GM12878 (cell line): ENCODE results near the gene TCAF1. TPM values are rescaled to one million over a fixed set of nuclear protein-coding genes. Genes with fewer than 3 reads are reported as not detected.
A peak's percentile ranks its signal among the peaks of the same experiment; 100 is the strongest.
"Not testable (repeated sequence)": the region's sequence is repeated elsewhere in the genome, so short reads cannot be mapped to it uniquely, and the experiment has no call there.

Source experiments
- ATAC-seq: fragments of 200-7000 bp; cut with Tn5 transposase; 3 replicates; pipeline ENCODE4 v1.9.1; 2020; ENCODE audit warnings: mild to moderate bottlenecking, moderate library complexity
- BruUV-seq: library from RNA; stranded (reverse); fragments of 400-500 nt; replicated peaks from 2 replicates; lab custom pipeline; 2021; lab: Mats Ljungman, UMichigan
- CTCF ChIA-PET: fragments of 300-600 bp; sonication (Branson Sonifier 250); formaldehyde crosslinking; extraction: SDS; loops from one replicate; lab custom pipeline; 2021; ENCODE audit warnings: inconsistent platforms; lab: Yijun Ruan, JAX
- POLR2A ChIA-PET: fragments of 350-600 bp; formaldehyde crosslinking; extraction: SDS; loops from one replicate; lab custom pipeline; 2021; ENCODE audit warnings: inconsistent platforms; lab: Charles Lee
- RAD21 ChIA-PET: fragments of 300-600 bp; sonication (Branson Sonifier 250); formaldehyde crosslinking; loops from one replicate; lab custom pipeline; 2023; ENCODE audit warnings: antibody characterized with exemption; ENCODE audit not compliant: unreplicated experiment; lab: Charles Lee
- SMC1A ChIA-PET: fragments of 300-600 bp; sonication (Branson Sonifier 250); formaldehyde crosslinking; loops from one replicate; lab custom pipeline; 2023; ENCODE audit not compliant: unreplicated experiment, uncharacterized antibody; lab: Charles Lee
- DNase-seq: peaks from one replicate; pipeline ENCODE4 v3.0.0-alpha.2; 2011; ENCODE audit warnings: low read depth, low spot score
- FAIRE-seq: peaks from 3 replicates; lab custom pipeline; 2011; peaks lifted over from hg19 to GRCh38; lab: Jason Lieb, UNC
- H2AFZ ChIP-seq: 2 replicates; pipeline ENCODE4 v1.6.0; 2011; ENCODE audit warnings: low read depth, low read length, control low read depth; ENCODE audit not compliant: control insufficient read depth
- H3K27ac ChIP-seq: 2 replicates; pipeline ENCODE4 v1.5.1; 2011; ENCODE audit warnings: control low read depth; ENCODE audit not compliant: control insufficient read depth, insufficient read depth
- H3K27me3 ChIP-seq, 2 experiments: replicated peaks in 1 of 2; 2 replicates each; pipeline versions ENCODE4 v1.6.0 to v1.6.1; 2011; ENCODE audit warnings: low read length in 1 of 2; ENCODE audit not compliant: control insufficient read depth in 2 of 2, insufficient read depth in 2 of 2
- H3K36me3 ChIP-seq, 2 experiments: 2 replicates each; pipeline ENCODE4 v1.5.1; 2011; ENCODE audit warnings: low read length in 1 of 2; ENCODE audit not compliant: control insufficient read depth in 2 of 2, insufficient read depth in 2 of 2
- H3K4me1 ChIP-seq: 2 replicates; pipeline ENCODE4 v1.6.1; 2011; ENCODE audit warnings: mild to moderate bottlenecking, low read length, moderate library complexity, mixed read lengths; ENCODE audit not compliant: control insufficient read depth, insufficient read depth
- H3K4me2 ChIP-seq: 2 replicates; pipeline ENCODE4 v1.6.0; 2011; ENCODE audit warnings: control low read depth; ENCODE audit not compliant: control insufficient read depth, insufficient read depth
- H3K4me3 ChIP-seq: fragments of 200-600 bp; sonication (generic); 2 replicates; pipeline ENCODE4 v1.5.1; 2016
- H3K79me2 ChIP-seq: 2 replicates; pipeline ENCODE4 v1.6.0; 2011; ENCODE audit warnings: low read length; ENCODE audit not compliant: control insufficient read depth, insufficient read depth
- H3K9ac ChIP-seq: 2 replicates; pipeline ENCODE4 v1.8.0; 2011; ENCODE audit warnings: low read length, control low read depth, mixed read lengths; ENCODE audit not compliant: control insufficient read depth, insufficient read depth
- H3K9me3 ChIP-seq: replicated peaks from 3 replicates; pipeline ENCODE4 v1.5.1; 2011; ENCODE audit warnings: mild to moderate bottlenecking, low read length; ENCODE audit not compliant: control insufficient read depth, insufficient read depth
- H4K20me1 ChIP-seq: 2 replicates; pipeline ENCODE4 v1.6.0; 2011; ENCODE audit not compliant: control insufficient read depth, insufficient read depth
- WGBS: methylation state at CpG from one replicate; pipeline ENCODE4 v1.1.6; 2016; ENCODE audit warnings: low lambda C conversion rate; ENCODE audit not compliant: insufficient replicate concordance, insufficient coverage; ENCODE audit errors: missing lambda C conversion rate; 5-methylcytosine and 5-hydroxymethylcytosine counted together
- in situ Hi-C: fragments of 300-500 bp; cut with MboI; formaldehyde crosslinking; loops from 9 replicates; pipeline ENCODE4 v1.14.3; 2018; ENCODE audit warnings: mixed read lengths
- intact Hi-C: fragments of 100-400 bp; cut with micrococcal nuclease; formaldehyde crosslinking; loops from one replicate; pipeline ENCODE4 v1.14.2; 2022; ENCODE audit not compliant: unreplicated experiment
- polyA plus RNA-seq, 11 experiments: library from polyadenylated mRNA; depleted of rRNA in 4 of 11; unstranded in 6 of 11; stranded (reverse) in 5 of 11; fragments of >200 nt; fragmentation: Nextera tagmentation in 4 of 11; fragmentation: Illumina TruSeq in 1 of 11; extraction: Ambion mirVana in 4 of 11; extraction: Trizol in 1 of 11; gene quantifications; 1 replicate in 1 of 11; 2 replicates in 10 of 11; pipeline versions ENCODE4 v1.2.1 to v1.2.3, GENCODE V29; 2011 to 2016; ENCODE audit warnings: inconsistent platforms in 2 of 11, missing spikeins in 2 of 11, low read depth in 1 of 11
- total RNA-seq, 4 experiments: library from RNA; depleted of rRNA in 3 of 4; stranded (reverse); fragments of >200 nt in 3 of 4; fragmentation: Illumina TruSeq in 1 of 4; extraction: Trizol in 1 of 4; gene quantifications; 2 replicates each; pipeline versions ENCODE4 v1.2.1 to v1.2.3, GENCODE V29; 2013 to 2021

Gene TCAF1
- total and polyA plus RNA-seq, 10 of the 15 experiments (the other 5 are each of a cell fraction or from before 2014, with no cell fraction given) = 2.2 to 16.3 (median 8.0) TPM

DNA sequence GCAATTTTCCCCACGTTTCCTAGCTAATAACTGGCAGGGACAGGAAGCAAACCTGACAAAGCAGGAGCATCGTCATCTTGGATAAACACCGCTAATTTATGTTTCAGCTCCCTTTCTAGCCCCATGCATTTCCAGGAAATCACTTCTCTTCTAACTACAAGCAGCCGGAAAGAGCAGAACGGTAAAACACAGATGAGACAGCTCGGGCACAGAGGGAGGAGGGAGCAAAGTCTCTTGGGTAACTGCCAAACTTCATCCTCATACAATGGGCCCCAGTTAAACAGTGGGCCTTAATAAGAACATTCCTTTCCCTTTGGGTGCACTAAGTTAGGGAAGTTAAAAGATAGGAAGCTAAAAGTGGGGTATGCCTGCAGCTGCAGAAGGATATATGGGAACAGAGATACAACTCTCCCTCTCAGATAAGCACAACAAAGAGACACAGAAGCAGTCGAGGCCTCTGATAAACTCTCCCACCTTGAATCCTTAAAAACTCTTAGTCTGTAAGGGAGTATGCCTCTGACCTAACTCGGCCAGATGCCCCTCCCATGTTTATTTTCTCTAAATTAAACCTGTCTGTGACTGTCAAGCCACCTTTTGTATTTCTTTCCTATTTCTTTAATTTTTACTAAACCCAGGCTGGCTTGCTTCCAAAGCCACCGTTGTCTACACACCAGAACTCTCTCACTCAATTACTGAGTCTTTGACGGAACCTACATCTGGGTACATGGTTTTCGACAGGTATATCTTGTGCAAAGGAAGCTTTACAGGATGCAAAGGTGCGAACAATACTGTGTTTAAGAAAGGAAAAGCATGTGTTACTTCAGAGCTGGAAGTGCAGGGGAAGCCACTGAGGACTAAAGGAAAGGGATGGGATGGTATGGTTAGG is 80.3 kb downstream of the TCAF1 start:
- H3K27me3 ChIP-seq, H3K4me3 ChIP-seq, CTCF ChIA-PET, RAD21 ChIA-PET, H2AFZ ChIP-seq, intact Hi-C loops, ATAC-seq, H3K36me3 ChIP-seq, H3K79me2 ChIP-seq, H3K9me3 ChIP-seq, SMC1A ChIA-PET, BruUV-seq, H3K9ac ChIP-seq, H3K4me2 ChIP-seq, H4K20me1 ChIP-seq, POLR2A ChIA-PET, FAIRE-seq, in situ Hi-C loops, H3K27ac ChIP-seq, H3K4me1 ChIP-seq, DNase-seq: not testable (repeated sequence)
- WGBS = no CpG with 5 or more reads among the region's 12 CpGs

DNA sequence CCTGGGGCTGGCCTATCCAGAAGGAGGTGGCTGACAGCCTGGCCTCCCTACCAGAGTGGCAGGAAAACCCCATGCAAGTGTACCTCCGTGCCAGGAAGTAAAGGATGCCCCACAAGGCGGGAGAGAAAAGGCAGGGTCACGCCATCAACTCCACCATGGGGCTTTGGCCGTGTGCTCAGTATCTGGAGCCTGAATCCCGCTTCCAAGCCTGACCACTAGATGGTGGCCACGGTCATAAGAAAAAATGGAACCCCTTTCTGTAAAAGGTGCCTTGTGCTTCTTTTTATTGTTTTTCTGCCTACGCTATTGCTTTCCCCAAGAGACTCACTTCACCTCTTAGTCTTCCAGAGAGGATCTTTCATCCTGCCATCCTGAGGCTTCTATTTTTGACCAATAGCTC is 84.1 kb downstream of the TCAF1 start:
- intact Hi-C loops, H3K9me3 ChIP-seq, POLR2A ChIA-PET, in situ Hi-C loops, H3K4me3 ChIP-seq, H2AFZ ChIP-seq, SMC1A ChIA-PET, H3K36me3 ChIP-seq, H3K4me1 ChIP-seq, FAIRE-seq, CTCF ChIA-PET, H3K79me2 ChIP-seq, H3K4me2 ChIP-seq, H3K27me3 ChIP-seq, H4K20me1 ChIP-seq, H3K27ac ChIP-seq, RAD21 ChIA-PET, DNase-seq, H3K9ac ChIP-seq: not testable (repeated sequence)
- TSS peak; percentile 65 for BruUV-seq
- ATAC-seq = peak; percentile 93
- no CpG with 5 or more reads among the region's 7 CpGs for WGBS

DNA sequence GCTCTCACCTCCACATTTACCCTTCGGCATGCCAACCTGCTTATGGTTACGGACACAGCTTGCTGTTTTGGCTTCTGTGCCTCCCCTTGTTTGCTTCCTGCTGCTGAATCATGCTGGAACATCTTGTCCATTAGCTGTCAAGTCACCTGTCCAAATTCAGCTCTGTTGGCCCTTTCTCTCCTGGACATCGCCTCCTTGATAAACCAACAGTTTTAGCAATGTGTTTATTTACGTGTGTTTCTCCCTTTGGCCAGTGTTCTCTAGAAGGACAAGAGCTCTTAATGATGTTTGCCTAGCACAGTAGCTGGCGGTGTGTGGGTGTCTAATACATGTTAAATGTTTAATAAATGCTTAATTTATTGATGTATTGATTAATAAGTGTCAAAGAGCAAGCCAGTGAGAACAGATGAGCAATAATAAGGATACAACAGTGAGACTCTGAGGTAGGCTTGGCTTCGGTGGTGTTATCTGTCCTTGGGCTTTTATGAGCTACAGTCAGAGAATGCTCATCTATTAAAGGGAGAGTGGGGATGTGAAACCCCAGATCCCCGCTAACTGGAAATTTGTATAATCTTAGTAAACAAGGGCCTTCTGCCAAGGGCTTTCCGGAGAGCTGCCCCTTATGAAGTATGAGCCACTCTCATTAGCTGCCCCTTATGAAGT is 85.4 kb downstream of the TCAF1 start:
- not testable (repeated sequence) for H3K79me2 ChIP-seq

DNA sequence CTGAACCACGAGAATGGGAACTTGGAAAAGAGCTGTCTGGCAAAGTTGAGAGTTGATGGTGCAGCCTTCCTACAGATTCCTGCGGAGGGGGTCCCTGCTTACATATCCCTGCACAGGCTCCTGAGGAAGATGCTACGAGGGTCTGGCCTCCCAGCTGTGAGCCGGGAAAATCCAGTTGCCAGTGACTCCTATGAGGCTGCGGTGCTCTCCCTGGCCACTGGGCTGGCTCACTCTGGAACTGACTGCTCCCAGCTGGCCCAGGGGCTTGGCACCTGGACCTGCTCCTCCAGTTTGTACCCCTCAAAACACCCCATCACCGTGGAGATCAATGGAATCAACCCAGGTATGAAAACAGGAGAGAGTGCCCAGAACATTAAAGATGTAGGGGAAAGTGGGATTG is 91.3 kb downstream of the TCAF1 start:
- BruUV-seq, H3K4me3 ChIP-seq, H3K9me3 ChIP-seq, DNase-seq, H3K4me2 ChIP-seq, H3K79me2 ChIP-seq, H3K9ac ChIP-seq, H4K20me1 ChIP-seq, FAIRE-seq, H3K27ac ChIP-seq, SMC1A ChIA-PET, CTCF ChIA-PET, RAD21 ChIA-PET, POLR2A ChIA-PET, in situ Hi-C loops, H3K36me3 ChIP-seq, intact Hi-C loops, ATAC-seq, H3K27me3 ChIP-seq, H3K4me1 ChIP-seq, H2AFZ ChIP-seq: not testable (repeated sequence)
- no CpG with 5 or more reads among the region's 6 CpGs for WGBS

More for the DNA sequence above, 85.4 kb downstream of the TCAF1 start:
- H4K20me1 ChIP-seq, SMC1A ChIA-PET, H3K9ac ChIP-seq, in situ Hi-C loops, H3K4me2 ChIP-seq, BruUV-seq, H3K4me1 ChIP-seq, POLR2A ChIA-PET, H3K36me3 ChIP-seq, intact Hi-C loops, H3K27me3 ChIP-seq, H3K4me3 ChIP-seq, H3K27ac ChIP-seq, CTCF ChIA-PET, RAD21 ChIA-PET, H2AFZ ChIP-seq, H3K9me3 ChIP-seq, DNase-seq, FAIRE-seq, ATAC-seq: not testable (repeated sequence)
- no CpG with 5 or more reads among the region's 8 CpGs for WGBS
